SU-DHL-6 (cell line): ENCODE measurements around the gene PLA2G6.

Experiments used
- EZH2phosphoT487 ChIP-seq: fragments of 200-600 bp; sonication (generic), shearing (Covaris generic); conservative IDR thresholded peaks from 2 replicates; pipeline ENCODE4 v1.6.1; 2018; ENCODE audit warnings: mild to moderate bottlenecking, antibody characterized with exemption, low read length, moderate library complexity, mixed read lengths
- TF ChIP-seq, protein P1 (sequence below): fragments of 200-600 bp; sonication (generic); IDR thresholded peaks from one replicate; pipeline ENCODE4 v1.5.1; 2017; ENCODE audit warnings: antibody characterized with exemption, mild to moderate bottlenecking, low read length, moderate library complexity; ENCODE audit not compliant: insufficient read depth, poor library complexity, severe bottlenecking

DNA sequence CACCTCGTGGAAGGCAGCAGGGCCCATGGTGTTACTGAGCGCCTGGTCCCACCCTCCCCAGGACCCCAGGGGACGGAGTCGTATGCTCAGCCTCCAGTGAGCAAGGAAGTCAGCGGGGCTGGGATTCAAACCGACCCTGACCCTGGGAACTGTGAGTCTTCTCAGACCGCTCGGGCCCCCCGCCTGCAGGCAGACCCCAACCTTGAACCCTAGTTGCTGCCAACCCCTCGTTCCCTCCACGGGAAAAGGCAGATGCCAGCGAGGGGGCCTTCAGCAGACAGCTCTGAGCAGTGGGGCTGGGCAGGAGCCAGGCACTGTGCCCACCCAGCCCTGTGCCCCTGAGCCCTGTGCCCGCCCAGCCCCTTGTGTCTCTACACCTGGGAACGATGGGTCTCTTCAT is 104.0 kb downstream of the PLA2G6 start:
- TF ChIP-seq, protein P1, sequence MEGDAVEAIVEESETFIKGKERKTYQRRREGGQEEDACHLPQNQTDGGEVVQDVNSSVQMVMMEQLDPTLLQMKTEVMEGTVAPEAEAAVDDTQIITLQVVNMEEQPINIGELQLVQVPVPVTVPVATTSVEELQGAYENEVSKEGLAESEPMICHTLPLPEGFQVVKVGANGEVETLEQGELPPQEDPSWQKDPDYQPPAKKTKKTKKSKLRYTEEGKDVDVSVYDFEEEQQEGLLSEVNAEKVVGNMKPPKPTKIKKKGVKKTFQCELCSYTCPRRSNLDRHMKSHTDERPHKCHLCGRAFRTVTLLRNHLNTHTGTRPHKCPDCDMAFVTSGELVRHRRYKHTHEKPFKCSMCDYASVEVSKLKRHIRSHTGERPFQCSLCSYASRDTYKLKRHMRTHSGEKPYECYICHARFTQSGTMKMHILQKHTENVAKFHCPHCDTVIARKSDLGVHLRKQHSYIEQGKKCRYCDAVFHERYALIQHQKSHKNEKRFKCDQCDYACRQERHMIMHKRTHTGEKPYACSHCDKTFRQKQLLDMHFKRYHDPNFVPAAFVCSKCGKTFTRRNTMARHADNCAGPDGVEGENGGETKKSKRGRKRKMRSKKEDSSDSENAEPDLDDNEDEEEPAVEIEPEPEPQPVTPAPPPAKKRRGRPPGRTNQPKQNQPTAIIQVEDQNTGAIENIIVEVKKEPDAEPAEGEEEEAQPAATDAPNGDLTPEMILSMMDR: no peak
- TF ChIP-seq EZH2phosphoT487: no peak
